NCI-H2227 treated with DMSO at 0.1 percent for 48 hours (cell line): ENCODE measurements around the gene ODC1.
"Not testable (repeated sequence)": the region's sequence is repeated elsewhere in the genome, so short reads cannot be mapped to it uniquely, and the experiment has no call there.

Source experiments
- DNase-seq: peaks from one replicate; lab custom pipeline; 2025; lab: John Stamatoyannopoulos, UW

The ODC1 gene

DNA sequence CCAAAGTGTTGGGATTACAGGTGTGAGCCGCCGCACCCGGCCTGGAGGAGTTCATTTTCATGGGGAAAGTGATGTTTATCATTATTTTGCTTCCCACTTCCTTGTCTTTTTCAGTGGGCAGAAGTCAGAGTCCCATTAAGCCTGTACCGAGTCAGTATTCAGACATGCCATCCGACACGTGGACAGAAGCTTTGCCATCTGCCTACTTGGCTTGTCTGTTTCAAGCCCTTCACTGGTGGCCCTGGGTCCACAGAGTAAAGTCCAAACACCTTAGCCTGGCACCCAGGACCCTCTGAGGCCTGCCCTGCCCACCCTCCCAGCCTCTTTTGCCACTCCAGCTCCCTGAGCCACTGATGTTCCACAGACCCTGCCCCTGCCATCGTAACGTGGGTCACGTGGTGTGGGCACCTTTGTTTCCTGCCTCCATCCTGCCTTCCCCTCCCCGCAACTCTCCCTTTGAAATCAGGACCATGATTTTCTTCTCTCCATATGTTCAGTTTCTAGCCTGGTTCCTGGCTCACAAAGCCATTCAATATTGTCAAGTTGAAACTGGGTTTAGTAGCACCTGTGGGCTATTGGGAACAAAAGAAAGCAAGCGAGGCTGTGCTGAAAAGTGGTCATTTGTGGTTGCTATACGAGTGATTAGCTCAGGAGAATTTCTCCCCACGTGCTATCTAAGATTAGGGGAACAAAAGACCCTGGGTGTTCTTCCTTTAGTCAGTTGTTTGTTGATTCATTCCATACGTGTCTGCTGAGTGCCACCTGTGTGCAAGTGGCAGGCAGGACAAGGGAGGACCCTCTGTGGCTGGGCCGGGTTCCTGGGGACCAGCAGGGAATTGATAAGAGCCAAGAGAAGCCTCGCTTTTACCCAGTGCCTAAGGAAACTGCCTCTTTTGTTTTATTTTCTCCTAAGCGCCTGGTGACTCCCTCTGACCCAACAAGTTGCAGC lies 5.1 kb upstream of the ODC1 start:
- DNase-seq: no peak

DNA sequence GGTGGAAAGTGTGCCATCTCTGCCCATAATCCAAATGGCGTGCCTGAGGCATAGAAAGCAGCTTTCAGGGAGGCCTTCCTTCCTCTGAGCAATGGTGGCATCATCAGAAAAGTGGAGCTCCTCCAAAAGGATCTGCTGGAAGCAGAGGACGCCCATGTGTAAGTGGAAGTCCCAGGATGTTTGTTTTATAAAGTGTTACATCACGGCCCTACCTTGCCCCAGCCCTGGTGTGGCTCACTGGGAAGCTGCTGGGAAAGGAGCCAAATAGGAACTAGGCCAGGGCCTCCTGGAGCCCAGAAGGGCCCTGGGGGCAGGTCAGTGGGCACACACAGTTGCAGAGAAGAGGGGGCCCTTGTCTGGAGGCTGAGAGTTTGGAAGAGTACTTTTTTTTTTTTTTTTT lies 4.2 kb upstream of the ODC1 start:
- no peak for DNase-seq

DNA sequence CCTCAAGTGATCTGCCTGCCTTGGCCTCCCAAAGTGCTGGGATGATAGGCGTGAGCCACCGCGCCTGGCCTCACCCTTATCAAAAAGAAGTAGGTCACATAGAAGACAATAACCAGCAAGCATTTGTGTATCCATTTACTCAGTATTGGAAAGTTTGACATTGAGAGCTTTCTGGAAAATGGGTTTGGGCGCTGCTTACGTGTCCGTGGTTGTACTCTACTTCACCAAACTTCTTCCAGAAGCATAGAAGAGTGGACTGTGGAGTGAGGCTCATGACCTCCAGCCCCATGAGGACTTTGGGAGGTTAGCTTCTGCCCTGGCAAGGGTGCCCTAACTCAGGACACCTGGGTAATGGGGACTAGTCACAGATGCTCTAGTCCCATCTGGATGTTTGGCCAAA lies 3.7 kb upstream of the ODC1 start:
- no peak for DNase-seq

DNA sequence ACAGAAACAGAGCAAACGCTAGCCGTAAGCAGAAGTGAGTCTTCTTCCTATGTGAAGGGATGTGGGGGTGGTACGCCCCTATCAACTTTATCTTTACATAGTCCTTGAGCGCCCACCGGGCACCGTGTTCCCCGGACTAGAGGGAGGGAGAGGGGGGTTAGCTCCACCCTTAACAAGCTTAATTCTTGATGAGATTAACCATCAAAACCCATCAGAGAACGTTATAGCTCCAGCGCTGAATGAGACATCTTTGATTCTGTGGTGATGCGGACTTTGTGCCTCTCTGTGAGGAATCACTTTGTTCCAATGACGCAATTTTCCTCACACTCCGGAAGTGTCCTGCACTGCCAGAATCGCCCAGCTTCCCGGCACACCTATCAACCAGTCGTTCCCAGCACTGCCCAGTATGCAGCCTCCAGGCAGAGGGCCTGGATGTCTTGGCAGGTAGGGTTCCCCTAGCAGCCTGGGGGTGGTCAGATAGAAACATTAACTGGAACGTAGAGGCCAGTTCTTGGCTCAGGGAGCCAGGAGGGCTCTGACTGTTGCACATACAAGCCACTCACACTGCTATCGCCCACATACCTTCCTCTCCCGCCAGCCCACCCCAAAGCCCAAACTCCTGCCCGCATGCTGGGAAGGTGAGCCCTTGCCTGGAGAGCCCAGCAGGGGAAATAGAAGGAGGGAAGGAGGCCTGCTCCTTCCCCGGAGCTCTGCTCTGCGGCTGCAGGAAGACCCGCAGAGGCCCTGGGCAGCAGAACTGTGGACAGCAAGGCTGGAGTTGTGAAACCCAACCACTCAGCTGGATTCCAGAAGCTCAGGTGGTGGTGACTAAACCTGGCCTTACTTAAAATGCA lies 1.9 kb upstream of the ODC1 start:
- no peak for DNase-seq

DNA sequence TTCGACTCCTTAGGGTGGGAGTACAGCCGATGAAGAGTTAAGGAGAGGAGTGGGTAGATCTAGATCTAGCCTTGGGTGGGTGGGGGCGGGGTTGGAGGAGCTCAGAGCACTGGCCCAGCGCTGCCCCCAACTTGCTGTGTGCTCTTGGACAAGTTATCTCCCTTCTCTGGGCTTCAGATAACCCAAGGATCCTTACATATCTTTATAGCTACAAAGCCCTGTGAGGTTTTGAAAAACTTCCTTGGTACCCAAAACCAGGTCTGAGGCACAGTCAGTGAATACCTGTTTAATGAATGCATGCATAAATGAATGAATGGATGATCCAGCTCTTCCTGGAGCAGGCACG lies 1.3 kb upstream of the ODC1 start:
- DNase-seq: no peak

DNA sequence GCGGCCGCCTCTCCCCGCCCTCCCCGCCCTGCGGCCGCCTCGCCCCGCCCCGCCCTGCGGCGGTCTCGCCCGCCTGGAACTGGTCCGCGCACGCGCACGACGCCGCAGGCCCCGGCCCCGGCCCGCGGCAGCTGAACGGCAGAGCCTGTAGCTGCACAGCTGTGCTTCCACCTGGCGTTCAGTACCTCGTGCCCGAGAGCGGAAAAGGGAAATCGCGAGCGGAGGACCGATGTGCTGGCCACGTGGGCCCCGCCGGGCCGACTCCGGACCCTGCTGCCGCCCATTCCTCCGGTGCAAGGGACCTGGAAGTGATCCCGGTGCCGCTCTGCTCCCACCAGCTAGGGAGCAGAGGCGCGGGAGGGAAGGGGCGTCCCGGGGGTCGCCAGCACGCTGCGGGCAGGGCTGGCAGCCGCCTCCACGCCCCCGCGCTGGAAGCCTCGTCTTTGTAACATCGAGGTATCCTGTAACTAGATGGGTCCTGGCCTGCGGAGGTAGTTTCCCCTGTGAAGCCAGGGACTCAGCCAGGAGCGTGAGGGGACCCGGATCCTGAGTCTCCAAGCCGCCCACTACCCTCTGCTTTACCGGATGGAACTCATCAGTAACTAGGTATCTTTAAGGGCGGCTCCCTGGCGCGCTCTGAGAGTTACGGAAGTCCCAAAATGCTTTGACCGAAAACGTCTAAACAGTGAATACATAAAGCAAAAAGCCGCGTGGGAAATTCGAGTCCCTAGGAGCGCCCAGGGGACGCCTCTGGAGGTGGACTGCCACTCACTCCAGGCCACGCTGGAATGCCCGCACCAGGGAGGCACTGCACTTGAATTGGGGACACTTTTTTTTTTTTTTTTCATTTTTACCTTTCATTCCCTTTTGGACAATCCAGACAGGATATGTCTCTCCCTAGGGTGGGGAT lies 704 bp upstream of the ODC1 start:
- peak; percentile 92 for DNase-seq

DNA sequence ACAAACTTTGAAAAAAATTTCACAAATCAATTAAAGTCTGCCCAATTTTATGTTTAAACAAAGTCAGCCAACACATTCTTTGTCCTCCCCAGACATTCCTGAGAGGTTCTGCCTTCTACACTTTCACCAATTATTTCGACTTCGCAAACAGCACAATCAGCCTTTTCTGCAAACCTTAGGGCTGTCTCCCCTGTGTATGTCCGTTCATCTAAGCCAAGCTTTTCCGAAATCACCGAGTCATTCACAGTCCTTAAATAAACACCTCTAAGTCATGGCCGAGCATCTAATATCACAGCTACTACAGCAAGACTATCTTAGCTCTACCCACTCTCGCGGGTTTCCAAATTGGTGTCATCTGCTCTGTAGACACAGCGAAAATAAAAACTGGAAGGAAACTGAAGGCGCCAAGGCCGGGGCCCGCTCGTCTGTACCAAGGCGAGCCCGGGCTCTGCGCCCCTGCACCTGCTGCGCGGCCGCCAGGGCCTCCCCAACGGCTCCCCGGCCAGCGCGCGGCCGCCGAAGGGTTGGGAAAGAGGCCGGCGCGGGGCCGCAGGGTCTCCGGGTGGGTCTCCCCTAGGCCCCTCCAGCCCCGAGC lies 730 bp downstream of the ODC1 start:
- peak; percentile 49 for DNase-seq

DNA sequence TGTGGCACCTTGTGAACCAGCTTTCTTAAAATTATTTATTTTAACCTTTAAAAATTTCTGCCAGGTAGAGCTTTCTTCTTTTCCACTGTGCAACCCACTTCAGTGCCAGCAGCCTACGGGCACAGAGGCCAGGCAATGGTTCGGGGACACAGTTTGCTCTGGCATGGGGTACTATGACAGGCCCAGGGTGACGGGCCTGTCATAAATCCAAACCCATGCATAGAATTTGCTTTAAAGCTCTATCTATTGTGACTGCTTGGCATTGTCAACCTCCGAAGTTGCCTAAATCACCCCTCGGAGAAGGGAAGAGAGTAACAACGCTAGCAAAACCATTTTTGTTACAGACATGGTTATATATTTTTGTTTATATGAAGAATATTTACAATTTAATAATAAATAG lies 1.5 kb downstream of the ODC1 start:
- DNase-seq: no peak

DNA sequence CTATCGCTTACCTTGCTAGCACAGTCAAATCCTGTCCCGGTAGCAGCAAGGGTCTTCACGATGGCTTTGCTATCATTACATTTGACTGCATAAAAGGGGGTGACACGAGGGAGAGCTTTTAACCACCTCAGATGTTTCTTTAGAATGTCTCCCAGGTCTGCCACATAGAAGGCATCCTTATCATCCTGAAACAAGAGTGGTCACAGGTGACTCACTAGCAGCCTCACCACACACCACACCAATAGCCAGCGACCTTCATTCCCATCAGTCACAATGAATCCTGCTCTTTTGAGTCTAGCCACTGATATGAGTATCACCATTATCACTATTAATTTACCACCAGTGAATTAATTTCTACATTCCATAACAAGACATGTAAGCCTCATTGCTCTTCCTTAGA lies 3.7 kb downstream of the ODC1 start:
- no peak for DNase-seq

DNA sequence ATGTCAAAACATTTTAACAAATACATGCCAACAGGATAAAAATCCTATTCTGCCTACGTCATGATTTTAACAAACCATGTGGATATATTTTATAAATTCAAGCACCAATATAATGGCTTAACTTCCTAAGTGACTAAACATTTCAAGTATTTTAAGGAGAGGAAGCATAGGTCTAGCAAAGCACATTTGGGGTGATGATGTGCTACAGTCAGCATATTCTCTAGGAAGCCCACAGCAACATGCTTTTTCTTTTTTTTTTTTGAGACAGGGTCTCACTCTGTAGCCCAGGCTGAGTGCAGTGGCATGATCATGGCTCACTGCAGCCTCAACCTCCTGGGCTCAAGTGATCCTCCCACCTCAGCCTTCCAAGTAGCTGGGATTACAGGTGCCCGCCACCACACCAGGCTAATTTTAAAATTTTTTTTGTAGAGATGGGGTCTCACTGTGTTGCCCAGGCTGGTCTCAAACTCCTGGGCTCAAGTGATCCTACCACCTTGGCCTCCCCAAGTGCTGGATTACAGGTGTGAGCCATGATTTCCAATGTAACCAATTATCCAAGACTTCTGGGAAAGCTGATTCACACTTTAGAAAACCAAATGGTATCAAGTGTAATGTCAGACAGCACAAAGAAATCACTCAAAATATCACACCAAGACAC lies 5.5 kb downstream of the ODC1 start:
- DNase-seq: not testable (repeated sequence)

DNA sequence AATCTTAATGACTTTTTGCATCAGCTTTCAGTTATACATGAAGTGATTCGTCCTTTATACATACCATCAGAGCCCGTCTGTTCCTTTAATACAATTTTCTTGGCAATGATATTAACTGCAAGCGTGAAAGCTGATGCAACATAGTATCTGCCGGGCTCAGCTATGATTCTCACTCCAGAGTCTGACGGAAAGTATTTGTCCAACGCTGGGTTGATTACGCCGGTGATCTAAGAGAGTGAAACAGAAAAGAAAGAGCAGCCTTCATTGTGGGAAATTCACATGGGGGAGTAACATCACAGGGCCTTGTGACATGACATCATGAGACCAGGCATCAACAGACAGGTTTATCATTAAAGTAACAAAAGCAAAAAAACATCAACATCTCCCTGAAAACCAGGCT lies 6.2 kb downstream of the ODC1 start:
- no peak for DNase-seq

DNA sequence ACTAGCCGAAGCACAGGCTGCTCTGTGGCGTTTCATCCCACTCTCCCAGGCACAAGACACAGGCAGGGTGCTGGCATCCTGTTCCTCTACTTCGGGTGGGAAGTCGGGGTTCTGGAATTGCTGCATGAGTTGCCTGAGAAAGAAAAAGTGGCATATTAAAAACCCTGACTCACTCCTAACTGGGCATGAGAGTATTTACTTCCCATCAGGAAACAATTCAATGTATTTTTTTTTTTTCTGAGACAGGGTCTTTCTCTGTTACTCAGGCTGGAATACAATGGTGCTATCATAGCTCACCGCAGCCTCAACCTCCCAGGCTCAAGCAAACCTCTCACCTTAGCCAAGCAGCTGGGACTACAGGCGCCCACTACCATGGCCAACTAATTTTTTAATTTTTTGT lies 7.4 kb downstream of the ODC1 start:
- DNase-seq: no peak

DNA sequence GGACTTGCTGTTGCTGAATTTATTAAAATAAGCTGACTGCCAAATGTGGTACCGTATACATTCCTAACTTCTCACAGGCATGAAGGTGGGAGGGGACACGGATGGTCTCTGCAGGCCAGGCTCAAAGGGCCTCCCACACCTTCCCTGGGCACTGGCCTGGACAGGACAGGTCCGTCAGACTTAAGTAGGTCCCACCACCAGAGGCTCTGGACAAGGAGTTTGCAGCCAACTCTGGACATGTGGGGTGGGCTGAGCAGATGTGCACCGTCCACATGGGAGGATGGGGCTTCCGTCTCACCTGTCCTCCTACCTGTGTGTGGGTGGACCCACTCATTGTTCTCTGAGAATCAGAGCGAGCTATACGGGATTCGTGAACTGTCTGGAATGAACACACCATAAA lies 8.2 kb downstream of the ODC1 start:
- no peak for DNase-seq

DNA sequence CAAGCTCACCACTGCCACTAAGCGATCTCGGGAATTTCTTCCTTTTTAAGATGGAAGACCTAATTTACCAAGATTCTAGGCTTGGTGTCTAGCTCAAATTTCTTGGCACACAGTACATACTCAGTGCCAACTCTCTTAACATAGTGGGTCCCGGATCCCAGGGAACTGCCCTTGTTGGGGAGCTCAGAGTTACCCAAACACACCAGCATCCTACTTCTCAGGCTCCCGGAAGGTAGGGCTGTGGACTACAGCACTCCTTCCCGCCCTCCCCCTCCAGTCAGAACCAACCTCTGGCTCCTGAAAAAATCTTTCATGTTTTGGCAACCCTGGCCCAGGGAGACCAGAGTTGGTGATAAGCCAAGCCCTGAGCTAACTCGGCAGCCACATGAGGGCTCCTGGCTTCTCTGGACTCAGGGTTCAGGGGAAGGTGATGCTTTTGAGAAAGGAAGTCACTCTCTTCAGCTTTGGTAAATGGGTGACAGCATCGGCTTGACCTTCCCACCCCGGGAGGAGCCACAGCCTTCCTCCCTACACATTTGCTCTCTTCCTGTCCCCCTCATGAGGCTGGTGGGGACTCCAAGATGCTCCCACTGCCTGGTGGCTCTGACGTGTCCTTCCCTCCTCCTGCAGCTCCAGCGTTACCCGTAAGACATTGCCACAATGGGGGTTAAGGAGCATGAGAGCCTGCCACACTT lies 8.8 kb downstream of the ODC1 start:
- no peak for DNase-seq

DNA sequence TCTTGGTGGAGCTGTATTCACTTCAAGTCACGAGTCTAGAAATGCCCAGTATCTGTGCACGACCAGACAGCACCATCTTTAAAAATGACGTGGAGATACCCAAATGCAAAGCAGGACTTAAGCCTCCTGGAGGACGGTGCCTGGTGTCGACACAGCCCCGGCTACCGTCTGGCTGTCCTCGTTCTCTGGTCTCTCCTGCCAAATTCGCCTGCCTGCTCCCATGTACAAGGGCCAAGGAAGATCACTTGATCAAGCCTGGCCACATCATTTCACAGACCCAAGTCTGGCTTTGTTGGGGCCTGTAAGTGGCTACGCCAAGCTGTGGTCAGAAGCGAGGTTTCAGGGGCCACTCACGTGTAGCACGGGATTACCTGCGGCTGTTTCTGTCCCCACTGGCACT lies 9.4 kb downstream of the ODC1 start:
- no peak for DNase-seq

DNA sequence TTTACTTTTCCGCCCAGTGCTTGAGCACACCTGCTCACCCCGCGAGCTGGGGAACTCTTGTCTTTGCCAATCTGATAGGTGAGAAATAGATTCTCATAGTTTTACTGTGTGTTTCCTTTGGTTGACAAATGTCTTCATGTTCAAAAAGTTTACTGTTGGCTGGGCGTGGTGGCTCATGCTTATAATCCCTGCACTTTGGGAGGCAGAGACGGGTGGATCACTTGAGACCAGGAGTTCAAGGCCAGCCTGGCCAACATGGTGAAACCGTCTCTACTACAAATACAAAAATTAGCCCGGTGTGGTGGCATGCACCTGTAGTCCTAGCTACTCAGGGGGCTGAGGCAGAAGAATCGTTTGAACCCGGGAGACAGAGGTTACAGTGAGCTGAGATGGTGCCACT lies 10.3 kb downstream of the ODC1 start:
- DNase-seq: no peak

DNA sequence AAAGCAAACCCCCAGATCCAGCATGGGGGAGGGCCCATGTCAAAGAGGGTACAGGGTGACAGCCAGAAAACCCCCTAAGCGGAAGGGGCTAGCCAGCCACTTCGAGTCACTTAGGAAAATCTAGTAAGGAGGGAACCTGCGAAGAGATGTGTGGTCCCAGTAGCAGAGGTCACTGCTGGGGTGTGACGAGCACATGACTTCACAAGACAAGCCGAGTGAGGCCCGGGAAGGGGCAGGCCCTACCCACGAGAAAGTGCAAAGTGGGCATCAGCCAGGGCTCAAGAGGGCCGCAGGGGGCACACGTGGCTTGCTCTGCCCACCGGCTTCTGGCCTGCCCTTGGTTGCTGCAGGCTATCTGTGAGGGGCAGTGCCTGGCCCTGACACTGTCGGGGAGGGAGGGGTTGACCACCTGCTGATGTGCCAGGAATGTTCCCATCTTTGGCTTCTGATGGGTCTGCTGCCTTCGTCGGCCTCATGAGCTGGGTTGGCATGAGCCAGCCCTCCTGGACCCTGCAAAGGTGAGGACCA lies 11.5 kb downstream of the ODC1 start:
- no peak for DNase-seq

DNA sequence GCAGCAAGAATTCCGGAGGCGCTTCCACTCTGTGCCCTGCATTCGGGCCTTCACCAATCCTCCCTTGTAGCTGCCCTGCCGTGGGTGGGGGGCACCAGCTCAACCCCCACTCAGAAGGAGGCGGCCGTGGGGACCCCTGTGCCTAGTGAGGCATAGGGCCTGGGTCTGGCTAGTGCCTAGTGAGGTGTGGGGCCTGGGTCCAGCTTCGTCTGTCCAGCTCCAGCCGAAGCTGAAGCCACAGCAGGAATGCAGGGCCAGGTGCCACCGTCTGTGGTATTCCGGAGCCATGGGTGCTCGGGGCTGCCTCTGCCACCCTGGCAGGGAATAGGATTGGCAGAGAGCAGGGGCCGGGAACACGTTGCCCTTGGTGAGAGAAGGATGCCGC lies 12.3 kb downstream of the ODC1 start:
- no peak for DNase-seq

DNA sequence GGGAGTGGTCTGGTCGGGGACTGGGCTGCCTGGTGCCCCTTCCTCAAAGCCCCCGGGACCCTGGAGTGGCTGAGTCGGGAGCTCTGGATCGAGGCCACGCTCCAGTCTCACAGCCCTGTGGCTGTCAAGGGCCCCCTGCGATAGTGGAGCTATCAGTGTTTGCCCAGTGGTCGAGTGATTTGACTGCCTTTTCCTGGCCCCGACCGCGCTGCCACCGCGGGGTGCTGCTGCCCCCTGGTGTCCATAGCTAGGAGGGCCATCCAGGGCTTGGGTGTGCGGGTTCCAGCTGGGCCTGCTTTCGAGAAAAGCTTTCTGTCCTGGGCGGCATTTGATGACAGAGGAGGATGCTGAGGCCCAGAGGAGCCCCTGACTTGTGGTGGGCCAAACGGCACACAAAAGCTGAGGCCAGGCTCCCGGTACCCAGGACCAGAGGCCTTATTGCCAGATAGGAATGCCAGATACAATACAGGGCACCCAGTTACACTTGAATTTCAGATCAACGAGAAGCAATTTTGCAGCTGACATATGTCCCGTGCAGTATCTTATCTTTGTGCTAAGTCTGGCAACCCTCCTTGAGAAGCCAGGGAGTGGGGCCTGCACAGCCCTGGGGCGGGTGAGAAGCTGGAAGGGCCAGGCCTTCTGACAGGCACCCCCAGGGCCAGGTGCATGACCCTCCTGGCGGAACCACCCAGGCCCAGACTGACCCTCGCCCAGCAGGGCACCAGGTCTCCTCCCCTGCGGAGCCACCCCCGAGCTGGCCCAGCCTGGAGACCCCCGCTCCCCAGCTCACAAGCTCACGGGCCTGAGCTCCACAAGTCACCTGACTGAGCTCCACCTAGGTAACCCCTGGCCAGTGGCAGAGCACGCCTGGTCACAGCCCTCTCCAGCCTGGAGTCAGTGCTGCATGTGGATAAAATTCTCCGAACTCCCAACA lies 13.0 kb downstream of the ODC1 start:
- peak; percentile 79 for DNase-seq
